Fibroblast of lung (primary cell): ENCODE measurements around the gene ARHGAP6.

Experiments
- CTCF ChIP-seq, 2 donors: IDR thresholded peaks in 1 of 2; conservative IDR thresholded peaks in 1 of 2; 1 replicate in 1 of 2; 2 replicates in 1 of 2; pipeline ENCODE4 v1.5.1; 2011 to 2012; ENCODE audit warnings: low read length in 2 of 2, control low read depth in 1 of 2, inconsistent platforms in 1 of 2, low read depth in 1 of 2, mild to moderate bottlenecking in 1 of 2
- EZH2 ChIP-seq: IDR thresholded peaks from 2 replicates; pipeline ENCODE4 v1.5.1; 2012; ENCODE audit warnings: low read length, control low read depth, mild to moderate bottlenecking; ENCODE audit errors: missing control alignments

DNA sequence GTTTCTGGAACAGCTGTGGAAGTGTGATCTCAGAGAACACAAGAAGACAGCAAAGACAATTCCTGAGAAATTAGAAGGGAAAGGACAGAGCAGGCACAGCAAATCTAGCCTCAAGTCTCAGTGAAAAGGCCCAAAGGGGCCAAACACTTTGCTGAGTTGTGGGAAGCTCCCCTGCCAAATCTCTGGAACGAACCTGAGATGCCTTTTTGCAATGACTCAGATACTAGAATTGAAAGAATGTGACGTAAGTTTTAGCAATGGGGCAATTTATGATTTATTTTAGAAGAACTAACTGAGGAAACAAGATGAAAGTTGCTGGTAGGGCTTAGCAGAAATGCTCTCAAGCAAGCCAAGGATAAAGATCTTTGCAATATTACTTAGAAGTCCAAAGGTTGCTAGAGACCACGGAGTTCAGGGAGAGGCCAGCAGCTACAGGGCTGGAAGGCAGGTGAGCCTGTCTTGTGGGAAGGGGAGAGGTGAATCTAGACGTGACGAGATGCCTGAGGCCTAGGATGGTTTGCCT lies 279.7 kb downstream of the ARHGAP6 start:
- TF ChIP-seq EZH2 = no peak
- TF ChIP-seq CTCF (conservative IDR thresholded peaks at IDR 0.05 in 1 of 2, IDR thresholded peaks at IDR 0.05 in 1 of 2; ENCODE audit: low read depth in 1 of 2, low read length in 2 of 2) = no peak
